GM18517 (cell line): ENCODE data around the gene LEAP2.

ENCODE experiments used
- ATAC-seq: cut with Tn5 transposase; IDR thresholded peaks from one replicate; pipeline ENCODE4 v1.9.1; 2021; ENCODE audit warnings: mild to moderate bottlenecking, moderate library complexity; ENCODE audit not compliant: unreplicated experiment

The LEAP2 gene

DNA sequence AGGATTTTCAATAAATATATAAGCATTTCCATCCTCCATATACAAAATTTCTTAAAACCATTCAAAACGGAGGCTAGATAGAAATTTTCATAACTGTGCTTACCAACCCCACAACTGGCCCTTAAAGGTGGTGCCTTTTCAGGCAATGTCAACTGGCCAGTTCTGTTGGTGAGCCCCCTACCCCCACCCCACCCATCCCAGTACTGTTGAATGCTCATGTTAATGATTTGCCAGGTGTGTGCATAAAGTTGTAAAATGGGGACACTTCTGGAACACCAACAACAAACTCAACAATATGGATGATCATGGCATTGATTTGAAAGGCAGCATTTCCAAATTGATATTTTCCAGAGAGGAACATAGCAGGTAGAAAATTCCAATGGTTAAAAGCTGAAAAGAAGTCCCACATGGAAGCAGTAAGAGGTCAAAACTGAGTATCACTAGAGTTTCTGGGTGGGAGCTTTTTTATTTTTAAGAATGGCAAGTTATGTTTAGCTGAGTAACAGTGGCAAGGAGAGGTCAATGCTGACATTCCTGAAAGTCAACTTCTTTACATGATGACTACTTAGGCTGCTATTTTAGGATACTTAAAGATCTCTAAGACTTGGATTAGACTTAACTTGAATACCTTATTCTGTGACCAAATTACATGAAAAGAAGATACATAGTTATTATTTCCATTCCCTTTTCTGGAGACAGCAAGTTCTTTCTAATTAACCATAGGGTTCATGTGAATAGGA lies 2.7 kb downstream of the LEAP2 start:
- no peak for ATAC-seq

GRCh38 chr5:132877466-132877865 lies 4.0 kb downstream of the LEAP2 start:
- ATAC-seq: no peak

DNA sequence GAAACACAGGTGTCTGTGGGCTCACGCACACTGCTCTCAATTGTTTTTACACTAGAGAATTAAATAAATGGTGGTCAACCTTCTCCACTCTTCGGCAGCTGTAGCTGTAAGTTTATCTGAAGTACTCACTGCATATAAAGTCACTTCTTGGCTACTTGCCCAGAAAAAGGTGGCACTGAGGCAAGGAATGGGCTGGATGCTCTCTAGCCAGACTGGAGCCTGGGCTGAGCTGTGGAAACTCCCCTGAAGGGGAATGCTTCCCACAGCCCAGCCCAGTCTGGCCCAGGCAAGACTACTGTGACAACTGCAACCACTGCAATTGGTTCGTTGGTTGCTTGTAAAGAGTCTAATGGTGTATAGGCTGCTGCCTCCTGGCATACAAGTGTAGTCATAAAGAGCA lies 4.5 kb downstream of the LEAP2 start:
- no peak for ATAC-seq

DNA sequence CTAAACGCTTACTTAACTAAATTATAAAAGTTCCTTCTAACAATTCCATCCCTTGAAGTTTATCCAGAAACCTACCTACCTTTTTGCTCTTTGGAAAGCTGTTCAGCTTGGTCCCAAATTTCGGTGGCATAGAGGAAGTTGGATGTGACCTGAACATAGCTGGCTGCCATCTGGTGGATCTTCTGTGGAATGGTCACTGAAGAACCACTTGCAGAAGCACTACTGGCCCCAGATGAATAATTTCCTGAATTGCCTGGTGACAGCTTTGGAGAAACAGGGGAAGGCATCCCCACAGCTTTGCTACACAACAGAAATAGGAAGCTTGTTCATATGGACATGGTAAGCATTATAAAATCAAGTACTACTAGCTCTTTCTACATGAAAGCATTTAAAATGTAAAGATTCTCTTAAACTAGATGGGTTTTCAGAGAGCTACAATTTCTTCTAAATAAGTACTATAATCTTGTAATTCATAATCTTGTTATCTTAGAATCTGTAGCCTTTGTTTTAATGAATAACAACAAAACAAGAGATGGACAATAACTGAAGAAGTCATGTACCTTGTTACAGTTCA lies 9.9 kb downstream of the LEAP2 start:
- peak; percentile 59 for ATAC-seq

GRCh38 chr5:132884548-132884947 lies 11.1 kb downstream of the LEAP2 start:
- no peak for ATAC-seq

DNA sequence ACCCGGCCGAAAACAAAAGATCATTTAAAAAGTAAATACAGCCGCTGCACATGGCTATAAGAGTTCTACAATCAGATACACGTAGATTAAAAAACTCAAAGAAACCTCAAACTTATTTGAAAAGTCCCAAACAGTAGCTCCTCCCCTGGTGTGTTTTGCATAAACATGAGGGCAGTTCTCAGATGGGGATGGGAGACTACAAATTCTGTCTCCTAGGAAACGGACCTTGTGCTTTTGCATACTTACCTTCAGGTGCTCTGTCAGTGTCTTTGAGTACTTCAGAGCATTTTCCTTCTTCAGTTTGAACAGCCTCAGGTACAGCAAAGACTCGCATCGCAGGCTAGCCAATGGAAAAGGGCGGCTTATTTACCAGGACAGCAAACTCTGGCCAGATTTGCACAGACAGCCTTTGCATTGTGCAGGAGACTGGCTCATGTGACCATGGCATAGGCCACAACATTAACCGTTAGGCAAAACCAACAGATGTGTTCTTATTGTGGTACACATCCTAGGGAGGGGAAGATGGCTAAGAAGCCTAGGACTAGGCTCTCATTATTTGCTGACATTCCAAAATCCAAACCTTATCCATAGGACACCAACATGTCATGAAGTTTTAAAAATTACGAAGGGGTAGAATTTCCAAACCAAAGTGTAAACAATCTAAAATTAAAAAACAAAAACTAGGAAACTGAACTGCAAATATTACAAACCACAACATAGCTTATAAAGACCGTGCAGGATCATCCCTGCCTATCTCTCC lies 12.8 kb downstream of the LEAP2 start:
- ATAC-seq: no peak

DNA sequence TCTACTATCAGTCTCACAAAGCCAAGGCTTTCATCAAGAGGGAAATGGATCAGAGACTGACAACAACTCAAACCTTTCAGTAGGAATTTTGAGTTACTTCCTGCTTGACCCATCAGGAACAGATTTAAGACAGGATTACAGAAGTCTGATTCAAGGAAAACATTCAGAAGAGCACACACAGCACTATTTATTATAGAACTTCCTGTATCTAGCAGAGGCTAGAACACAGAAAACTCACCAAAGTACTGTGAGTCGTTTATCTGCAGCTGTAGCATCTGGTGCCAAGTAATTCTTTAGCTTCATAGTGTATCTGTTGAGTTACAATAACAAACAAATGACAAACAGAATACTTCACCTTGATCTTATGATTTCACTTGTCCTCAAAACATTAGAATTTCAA lies 13.8 kb downstream of the LEAP2 start:
- no peak for ATAC-seq

GRCh38 chr5:132889501-132889900 lies 16.0 kb downstream of the LEAP2 start:
- ATAC-seq: no peak

DNA sequence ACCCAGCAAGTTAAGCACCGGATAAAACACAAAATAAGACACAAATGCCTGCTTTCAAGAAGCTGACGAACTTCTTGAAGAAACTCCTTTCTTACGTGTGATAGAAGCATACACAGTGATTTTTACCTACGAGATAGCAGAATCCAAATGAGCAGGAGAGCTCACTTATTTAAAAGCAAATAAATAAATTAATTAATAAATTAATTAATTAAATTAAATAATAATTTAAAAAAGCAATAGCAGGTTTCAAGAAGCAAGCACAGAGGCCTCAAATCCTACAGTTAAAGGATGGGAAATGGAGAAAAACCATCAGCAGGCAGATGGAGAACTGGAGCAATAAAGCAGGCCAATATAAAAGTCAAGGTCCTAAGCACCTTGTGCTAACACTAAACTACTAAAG lies 17.3 kb downstream of the LEAP2 start:
- ATAC-seq: no peak

GRCh38 chr5:132895719-132896305 lies 22.3 kb downstream of the LEAP2 start:
- ATAC-seq: no peak

- ATAC-seq: no peak
These were observed 23.2 kb downstream of the LEAP2 start for GRCh38 chr5:132896685-132897084.

- ATAC-seq: no peak
These were observed 24.6 kb downstream of the LEAP2 start for GRCh38 chr5:132898094-132898493.

GRCh38 chr5:132901036-132901435 lies 27.6 kb downstream of the LEAP2 start:
- ATAC-seq: no peak

DNA sequence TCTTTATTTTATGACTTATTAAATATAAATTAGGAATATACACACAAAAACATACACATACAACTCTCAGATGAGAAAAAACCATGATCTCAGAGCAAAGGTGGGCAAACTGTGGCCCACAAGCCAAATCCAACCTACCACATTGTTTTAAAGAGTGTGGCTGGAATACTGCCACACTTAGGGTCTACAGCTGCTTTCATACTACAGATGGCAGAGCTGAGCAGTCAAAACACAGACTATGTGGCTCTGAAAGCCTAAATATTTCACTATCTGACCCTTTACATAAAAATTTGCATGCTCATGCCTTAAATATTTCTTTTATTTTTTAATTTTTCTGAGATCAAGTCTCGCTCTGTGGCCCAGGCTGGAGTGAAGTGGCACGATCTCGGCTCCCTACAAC lies 28.3 kb downstream of the LEAP2 start:
- no peak for ATAC-seq

DNA sequence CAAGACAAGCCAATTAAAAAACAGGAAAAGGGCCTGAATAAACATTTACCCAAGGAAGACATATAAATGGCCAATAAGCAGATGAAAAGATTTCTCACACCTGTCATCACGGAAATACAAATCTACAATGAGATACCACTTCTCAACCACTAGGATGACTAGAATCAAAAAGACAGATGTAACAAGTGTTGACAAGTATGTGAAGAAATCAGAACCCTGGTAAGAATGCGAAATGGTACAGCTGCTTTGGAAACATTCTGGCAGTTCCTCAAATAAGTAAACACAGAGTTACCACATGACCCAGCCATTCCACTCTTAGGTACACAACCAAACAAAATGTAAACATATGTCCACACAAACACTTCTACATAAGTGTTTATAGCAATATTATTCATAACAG lies 32.5 kb downstream of the LEAP2 start:
- ATAC-seq: no peak

- no peak for ATAC-seq
These were observed 33.7 kb downstream of the LEAP2 start for GRCh38 chr5:132907161-132907560.

GRCh38 chr5:132909702-132910101 lies 36.2 kb downstream of the LEAP2 start:
- no peak for ATAC-seq

- ATAC-seq: no peak
These were observed 42.2 kb downstream of the LEAP2 start for GRCh38 chr5:132915681-132916080.

DNA sequence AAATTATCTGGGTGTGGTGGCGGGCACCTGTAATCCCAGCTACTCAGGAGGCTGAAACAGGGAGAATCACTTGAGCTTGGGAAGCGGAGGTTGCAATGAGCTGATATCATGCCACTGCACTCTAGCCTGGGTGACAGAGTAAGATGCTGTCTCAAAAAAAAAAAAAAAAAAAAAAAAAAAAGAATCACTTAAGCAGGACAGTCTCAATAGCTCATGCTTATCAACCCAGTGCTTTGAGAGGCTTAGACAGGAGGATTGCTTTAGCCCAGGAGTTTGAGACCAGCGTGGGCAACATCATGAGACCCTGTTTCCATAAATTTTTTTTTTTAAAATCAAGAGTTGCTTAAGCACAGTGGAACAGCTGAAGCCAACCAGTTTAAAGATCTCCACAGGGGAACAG lies 42.6 kb downstream of the LEAP2 start:
- no peak for ATAC-seq
